Neural cell (in vitro differentiated cells): ENCODE results near the gene SLC7A8. TPM values are rescaled to one million over a fixed set of nuclear protein-coding genes. Genes with fewer than 3 reads are reported as not detected.

Source experiments
- H2AFZ ChIP-seq: fragments of 200-600, 300-800 bp; sonication (generic), shearing (Covaris generic); 2 replicates; pipeline ENCODE4 v1.6.0; 2014; ENCODE audit warnings: low read depth, mild to moderate bottlenecking, antibody characterized with exemption, low read length, moderate library complexity
- H3F3A ChIP-seq: fragments of 200-600 bp; shearing (Covaris generic); 2 replicates; pipeline ENCODE4 v1.6.1; 2016; ENCODE audit warnings: mild to moderate bottlenecking, moderate library complexity, mixed read lengths, antibody characterized with exemption, low read length; ENCODE audit not compliant: insufficient read depth, poor library complexity, severe bottlenecking
- H3K27ac ChIP-seq: fragments of 200-600, 300-800 bp; sonication (generic), shearing (Covaris generic); 2 replicates; pipeline ENCODE4 v1.5.1; 2014; ENCODE audit warnings: mild to moderate bottlenecking, low read length, moderate library complexity
- H3K27me3 ChIP-seq: fragments of 300-800, 200-600 bp; sonication (generic), shearing (Covaris generic); 2 replicates; pipeline ENCODE4 v1.6.0; 2014; ENCODE audit warnings: mild to moderate bottlenecking, low read depth, low read length, moderate library complexity; ENCODE audit not compliant: insufficient read depth
- H3K36me3 ChIP-seq: fragments of 300-800, 200-600 bp; sonication (generic), shearing (Covaris generic); 2 replicates; pipeline ENCODE4 v1.5.1; 2014; ENCODE audit warnings: mild to moderate bottlenecking, antibody characterized with exemption, low read length, moderate library complexity; ENCODE audit not compliant: insufficient read depth
- H3K4me2 ChIP-seq: fragments of 300-800, 200-600 bp; sonication (generic), shearing (Covaris generic); 2 replicates; pipeline ENCODE4 v1.6.0; 2014; ENCODE audit warnings: mild to moderate bottlenecking, low read length
- H3K4me3 ChIP-seq: fragments of 300-800, 200-600 bp; sonication (generic), shearing (Covaris generic); 2 replicates; pipeline ENCODE4 v1.5.1; 2014; ENCODE audit warnings: mild to moderate bottlenecking, low read length, moderate library complexity
- H3K79me2 ChIP-seq: fragments of 200-600 bp; shearing (Covaris generic); replicated peaks from 2 replicates; pipeline ENCODE4 v1.6.0; 2014; ENCODE audit warnings: mild to moderate bottlenecking, low read length, moderate library complexity; ENCODE audit not compliant: insufficient read depth
- H3K9ac ChIP-seq: fragments of 300-800, 200-600 bp; sonication (generic), shearing (Covaris generic); 2 replicates; pipeline ENCODE4 v1.6.1; 2016; ENCODE audit warnings: mild to moderate bottlenecking, low read length, mixed read lengths
- H3K9me2 ChIP-seq: fragments of 200-600 bp; shearing (Covaris generic); 2 replicates; pipeline ENCODE4 v1.6.1; 2016; ENCODE audit warnings: mild to moderate bottlenecking, low read length, mixed read lengths; ENCODE audit not compliant: insufficient read depth
- H3K9me3 ChIP-seq: fragments of 200-600, 300-800 bp; sonication (generic), shearing (Covaris generic); 2 replicates; pipeline ENCODE4 v1.6.1; 2016; ENCODE audit warnings: mild to moderate bottlenecking, mixed run types, low read length, moderate library complexity, mixed read lengths
- H4K20me1 ChIP-seq: fragments of 200-600 bp; shearing (Covaris generic); 2 replicates; pipeline ENCODE4 v1.6.1; 2016; ENCODE audit warnings: mild to moderate bottlenecking, mixed run types; ENCODE audit not compliant: insufficient read depth
- CTCF ChIP-seq: fragments of 450-650 bp; IDR thresholded peaks from 2 replicates; pipeline ENCODE4 v1.5.1; 2014; ENCODE audit warnings: antibody characterized with exemption, mild to moderate bottlenecking, moderate library complexity; ENCODE audit not compliant: poor library complexity, severe bottlenecking
- EP300 ChIP-seq: fragments of 450-650 bp; conservative IDR thresholded peaks from 2 replicates; pipeline ENCODE4 v1.6.1; 2014; ENCODE audit warnings: antibody characterized with exemption, mild to moderate bottlenecking, moderate library complexity; ENCODE audit not compliant: poor library complexity, severe bottlenecking
- EZH2 ChIP-seq: fragments of 200-600, 300-800 bp; shearing (Covaris generic), sonication (generic); IDR thresholded peaks from 2 replicates; pipeline ENCODE4 v1.6.1; 2014; ENCODE audit warnings: antibody characterized with exemption, low read length, borderline replicate concordance, mild to moderate bottlenecking; ENCODE audit not compliant: insufficient read depth, poor library complexity, severe bottlenecking
- MXI1 ChIP-seq: fragments of 450-650 bp; conservative IDR thresholded peaks from 2 replicates; pipeline ENCODE4 v1.6.1; 2014; ENCODE audit warnings: antibody characterized with exemption, mild to moderate bottlenecking; ENCODE audit not compliant: poor library complexity, severe bottlenecking
- POLR2AphosphoS5 ChIP-seq: IDR thresholded peaks from 2 replicates; pipeline ENCODE4 v1.6.1; 2012
- RAD21 ChIP-seq: fragments of 450-650 bp; conservative IDR thresholded peaks from 2 replicates; pipeline ENCODE4 v1.6.1; 2014; ENCODE audit warnings: antibody characterized with exemption, mild to moderate bottlenecking, moderate library complexity
- REST ChIP-seq: IDR thresholded peaks from 2 replicates; pipeline ENCODE4 v1.6.1; 2012; ENCODE audit warnings: borderline replicate concordance
- SMC3 ChIP-seq: fragments of 450-650 bp; conservative IDR thresholded peaks from 2 replicates; pipeline ENCODE4 v1.6.1; 2014; ENCODE audit warnings: antibody characterized with exemption, mild to moderate bottlenecking, moderate library complexity; ENCODE audit not compliant: poor library complexity
- TAF1 ChIP-seq: IDR thresholded peaks from 2 replicates; pipeline ENCODE4 v1.6.1; 2012; ENCODE audit warnings: low read depth
- polyA plus RNA-seq: library from polyadenylated mRNA; depleted of rRNA; stranded (reverse); fragments of >200 nt; gene quantifications from 2 replicates; pipeline ENCODE4 v1.2.3, GENCODE V29; 2014

SLC7A8 gene
- polyA plus RNA-seq, 1 donor from 2014 or later = 0.21 TPM

GRCh38 chr14:23164250-23164649 lies 19.2 kb downstream of the SLC7A8 start:
- TF ChIP-seq SMC3 = no peak
- TF ChIP-seq EP300 = no peak
- no peak for TF ChIP-seq MXI1
- no peak for TF ChIP-seq REST
- TF ChIP-seq EZH2 = no peak
- no peak for TF ChIP-seq POLR2AphosphoS5
- TF ChIP-seq CTCF = no peak
- Histone ChIP-seq H3K9ac (no peak overlapping the region), H3K27me3 (no peaks in the 10 kb centered on the region), H3K9me3 (no peaks in the 10 kb centered on the region), H3K4me2 (no peak overlapping the region), H3F3A (no peaks in the 10 kb centered on the region), H3K36me3 (no peaks in the 10 kb centered on the region), H4K20me1 (no peaks in the 10 kb centered on the region), H2AFZ (no peak overlapping the region), H3K4me3 (no peak overlapping the region), H3K27ac (no peak overlapping the region), H3K9me2 (no peaks in the 10 kb centered on the region), H3K79me2 (no peaks in the 10 kb centered on the region)

- Histone ChIP-seq H3K9me2 (no peaks in the 10 kb centered on the region), H3K27ac (no peak overlapping the region), H3K27me3 (no peaks in the 10 kb centered on the region), H3F3A (no peaks in the 10 kb centered on the region), H3K79me2 (no peaks in the 10 kb centered on the region), H3K9me3 (no peaks in the 10 kb centered on the region), H3K4me3 (no peak overlapping the region), H3K36me3 (no peaks in the 10 kb centered on the region), H4K20me1 (no peaks in the 10 kb centered on the region), H2AFZ (no peak overlapping the region), H3K9ac (no peak overlapping the region), H3K4me2 (no peak overlapping the region)
- no peak for TF ChIP-seq EP300
- no peak for TF ChIP-seq POLR2AphosphoS5
- TF ChIP-seq REST = no peak
- TF ChIP-seq TAF1 = no peak
- no peak for TF ChIP-seq CTCF
- no peak for TF ChIP-seq EZH2
- TF ChIP-seq RAD21 = no peak
- no peak for TF ChIP-seq MXI1
- no peak for TF ChIP-seq SMC3
Measured at GRCh38 chr14:23163830-23164229, 19.6 kb downstream of the SLC7A8 start.
